Measurements from ENCODE around the gene CCDC14. TPM values are rescaled to one million over a fixed set of nuclear protein-coding genes. Genes with fewer than 3 reads are reported as not detected.
"Not testable (repeated sequence)": the region's sequence is repeated elsewhere in the genome, so short reads cannot be mapped to it uniquely, and the experiment has no call there.

The CCDC14 gene
- total and polyA plus RNA-seq, 2 experiments from 2014 or later: 52.5 to 113 TPM

- Mint-ChIP-seq H3K36me3 (ENCODE audit: low read depth) (peaks cover 30% of the 10 kb centered on the region; the same call in 2 of the 3 replicates), H3K4me3 (no peak overlapping the region), H3K4me1 (no peaks in the 10 kb centered on the region), H3K9me3 (peaks cover 51% of the 10 kb centered on the region), H3K27ac (no peak overlapping the region), H3K27me3 (ENCODE audit: insufficient read depth, low read depth, poor library complexity) (no peaks in the 10 kb centered on the region)
- no peaks in the 10 kb centered on the region for H4K20me1 ChIP-seq (replicated peaks; ENCODE audit: insufficient read depth)
- no peak overlapping the region for H3K4me3 ChIP-seq
- H3K4me2 ChIP-seq: no peak overlapping the region
- H3F3A ChIP-seq (replicated peaks; ENCODE audit: low read depth): no peaks in the 10 kb centered on the region
- no peak overlapping the region for H2AFZ ChIP-seq
- ATAC-seq (no peak), DNase-seq (ENCODE audit: low spot score) (no peak)
- no peaks in the 10 kb centered on the region for H3K27me3 ChIP-seq (ENCODE audit: insufficient read depth)
- TF ChIP-seq JUNB (IDR thresholded peaks at IDR 0.05; ENCODE audit: unreplicated experiment): no peak
- TF ChIP-seq NANOG (IDR thresholded peaks at IDR 0.05; ENCODE audit: borderline replicate concordance): no peak
- TF ChIP-seq EZH2phosphoT487 (IDR thresholded peaks at IDR 0.05; ENCODE audit: unreplicated experiment): no peak
- no peak for TF ChIP-seq REST (IDR thresholded peaks at IDR 0.05; ENCODE audit: unreplicated experiment)
- H3K27ac ChIP-seq (ENCODE audit: low read depth): no peak overlapping the region
- no peaks in the 10 kb centered on the region for H3K79me2 ChIP-seq (replicated peaks; ENCODE audit: insufficient read depth)
- no peaks in the 10 kb centered on the region for H3K4me1 ChIP-seq (ENCODE audit: insufficient read depth)
- no peaks in the 10 kb centered on the region for H3K36me3 ChIP-seq (ENCODE audit: insufficient read depth)
- no peaks in the 10 kb centered on the region for H3K9me2 ChIP-seq (ENCODE audit: insufficient read depth)
Measured at GRCh38 chr3:123893012-123893411, 68.0 kb downstream of the CCDC14 start.

- no peak for DNase-seq (ENCODE audit: low spot score)
- Mint-ChIP-seq H3K27ac (no peak overlapping the region), H3K36me3 (ENCODE audit: low read depth) (peaks cover 30% of the 10 kb centered on the region; the same call in 2 of the 3 replicates), H3K4me1 (no peaks in the 10 kb centered on the region), H3K9me3 (peaks cover 51% of the 10 kb centered on the region), H3K27me3 (ENCODE audit: insufficient read depth, low read depth, poor library complexity) (peaks cover 3% of the 10 kb centered on the region), H3K4me3 (no peak overlapping the region)
- no peak for ATAC-seq
- Histone ChIP-seq H3K4me2 (no peak overlapping the region), H3K9me2 (ENCODE audit: insufficient read depth) (no peaks in the 10 kb centered on the region), H3F3A (replicated peaks; ENCODE audit: low read depth) (no peaks in the 10 kb centered on the region), H3K27me3 (ENCODE audit: insufficient read depth) (no peaks in the 10 kb centered on the region), H4K20me1 (replicated peaks; ENCODE audit: insufficient read depth) (no peaks in the 10 kb centered on the region), H2AFZ (no peak overlapping the region), H3K79me2 (replicated peaks; ENCODE audit: insufficient read depth) (no peaks in the 10 kb centered on the region), H3K4me1 (ENCODE audit: insufficient read depth) (no peaks in the 10 kb centered on the region), H3K36me3 (ENCODE audit: insufficient read depth) (no peaks in the 10 kb centered on the region), H3K4me3 (no peak overlapping the region), H3K27ac (ENCODE audit: low read depth) (no peak overlapping the region)
- TF ChIP-seq ZNF114 (CRISPR knock-in tag; IDR thresholded peaks at IDR 0.05): no peak
- TF ChIP-seq NANOG (IDR thresholded peaks at IDR 0.05; ENCODE audit: borderline replicate concordance): no peak
Measured at GRCh38 chr3:123892195-123892594, 68.8 kb downstream of the CCDC14 start.

GRCh38 chr3:123890991-123891390 is 70.0 kb downstream of the CCDC14 start:
- H3K9me2 ChIP-seq (ENCODE audit: insufficient read depth); H2AFZ ChIP-seq; H3K4me2 ChIP-seq; DNase-seq (ENCODE audit: low spot score); H3K36me3 ChIP-seq (ENCODE audit: insufficient read depth); H3K4me3 Mint-ChIP-seq; H3K4me1 ChIP-seq (ENCODE audit: insufficient read depth); H3K27ac Mint-ChIP-seq; H3K27me3 Mint-ChIP-seq (ENCODE audit: insufficient read depth, low read depth, poor library complexity); H3K4me3 ChIP-seq; H3K27ac ChIP-seq (ENCODE audit: low read depth); H3K4me1 Mint-ChIP-seq; ATAC-seq; H3F3A ChIP-seq (replicated peaks; ENCODE audit: low read depth); H4K20me1 ChIP-seq (replicated peaks; ENCODE audit: insufficient read depth); H3K27me3 ChIP-seq (ENCODE audit: insufficient read depth); H3K79me2 ChIP-seq (replicated peaks; ENCODE audit: insufficient read depth): not testable (repeated sequence)
- Mint-ChIP-seq H3K9me3 (peaks cover 51% of the 10 kb centered on the region), H3K36me3 (ENCODE audit: low read depth) (peaks cover 30% of the 10 kb centered on the region; the same call in 2 of the 3 replicates)

DNA sequence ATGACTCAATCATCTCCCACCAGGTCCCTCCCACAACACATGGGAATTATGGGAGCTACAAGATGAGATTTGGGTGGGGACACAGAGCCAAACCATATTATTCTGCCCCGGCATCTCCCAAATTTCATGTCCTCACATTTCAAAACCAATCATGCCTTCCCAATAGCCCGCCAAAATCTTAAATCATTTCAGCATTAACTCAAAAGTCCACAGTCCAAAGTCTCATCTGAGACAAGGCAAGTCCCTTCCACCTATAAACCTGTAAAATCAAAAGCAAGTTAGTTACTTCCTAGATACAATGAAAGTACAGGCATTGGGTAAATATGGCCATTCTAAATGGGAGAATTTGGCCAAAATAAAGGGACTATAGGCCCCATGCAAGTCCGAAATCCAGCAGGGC is 70.9 kb downstream of the CCDC14 start:
- H3K4me1 ChIP-seq (ENCODE audit: insufficient read depth); H3K27me3 Mint-ChIP-seq (ENCODE audit: insufficient read depth, low read depth, poor library complexity); H3K4me2 ChIP-seq; ATAC-seq; H3K4me3 ChIP-seq; DNase-seq (ENCODE audit: low spot score); H4K20me1 ChIP-seq (replicated peaks; ENCODE audit: insufficient read depth); H3F3A ChIP-seq (replicated peaks; ENCODE audit: low read depth); H3K4me3 Mint-ChIP-seq; H3K36me3 ChIP-seq (ENCODE audit: insufficient read depth); H3K4me1 Mint-ChIP-seq; H3K27me3 ChIP-seq (ENCODE audit: insufficient read depth); H2AFZ ChIP-seq; H3K9me2 ChIP-seq (ENCODE audit: insufficient read depth); H3K27ac Mint-ChIP-seq; H3K79me2 ChIP-seq (replicated peaks; ENCODE audit: insufficient read depth); H3K27ac ChIP-seq (ENCODE audit: low read depth): not testable (repeated sequence)
- Mint-ChIP-seq H3K36me3 (ENCODE audit: low read depth) (peaks cover 30% of the 10 kb centered on the region; the same call in 2 of the 3 replicates), H3K9me3 (peaks cover 51% of the 10 kb centered on the region)
